ENCODE measurements around the gene SPOP.
"Not testable (repeated sequence)": the region's sequence is repeated elsewhere in the genome, so short reads cannot be mapped to it uniquely, and the experiment has no call there.

SPOP gene

GRCh38 chr17:49670002-49670401, 7.9 kb downstream of the SPOP start:
- H3K27ac ChIP-seq = no peak overlapping the region

GRCh38 chr17:49667854-49668253, 10.0 kb downstream of the SPOP start:
- TF ChIP-seq CTCF (conservative IDR thresholded peaks at IDR 0.05) = no peak
- no peak for TF ChIP-seq ZFX (IDR thresholded peaks at IDR 0.05)
- H3K27ac ChIP-seq = no peak overlapping the region

More at GRCh38 chr17:49670002-49670401, 7.9 kb downstream of the SPOP start:
- TF ChIP-seq CTCF (conservative IDR thresholded peaks at IDR 0.05) = no peak

GRCh38 chr17:49664706-49665211, 13.1 kb downstream of the SPOP start:
- TF ChIP-seq CTCF (conservative IDR thresholded peaks at IDR 0.05) (no peak), ZFX (IDR thresholded peaks at IDR 0.05) (no peak)
- H3K27ac ChIP-seq = no peak overlapping the region

- no peak for TF ChIP-seq ZFX (IDR thresholded peaks at IDR 0.05)
- no peak for TF ChIP-seq CTCF (conservative IDR thresholded peaks at IDR 0.05)
- H3K27ac ChIP-seq = no peak overlapping the region
These were observed 18.1 kb downstream of the SPOP start for GRCh38 chr17:49659661-49660382.

GRCh38 chr17:49656247-49656646, 21.6 kb downstream of the SPOP start:
- TF ChIP-seq CTCF (conservative IDR thresholded peaks at IDR 0.05) (no peak), ZFX (IDR thresholded peaks at IDR 0.05) (no peak)
- no peak overlapping the region for H3K27ac ChIP-seq

- TF ChIP-seq CTCF (conservative IDR thresholded peaks at IDR 0.05) = no peak
- TF ChIP-seq ZFX (IDR thresholded peaks at IDR 0.05) = no peak
- no peak overlapping the region for H3K27ac ChIP-seq
These were observed 30.7 kb downstream of the SPOP start for GRCh38 chr17:49647256-49647585.

GRCh38 chr17:49646391-49647255, 31.3 kb downstream of the SPOP start:
- H3K27ac ChIP-seq = no peak overlapping the region
- TF ChIP-seq CTCF (conservative IDR thresholded peaks at IDR 0.05) = no peak
- TF ChIP-seq ZFX (IDR thresholded peaks at IDR 0.05) = no peak

GRCh38 chr17:49646056-49646390, 31.9 kb downstream of the SPOP start:
- H3K27ac ChIP-seq = not testable (repeated sequence)

Measured in C4-2B (cell line).